T-cell (primary cell): ENCODE measurements around the gene DRC7. TPM values are rescaled to one million over a fixed set of nuclear protein-coding genes. Genes with fewer than 3 reads are reported as not detected.

ENCODE experiments used
- ATAC-seq, 4 experiments: fragments of 200-7000 bp in 3 of 4; fragments of 150-1000 bp in 1 of 4; cut with Tn5 transposase; replicated peaks in 1 of 4; 1 replicate in 3 of 4; 2 replicates in 1 of 4; pipeline ENCODE4 v1.10.0; 2021; ENCODE audit warnings: moderate library complexity in 3 of 4, mild to moderate bottlenecking in 2 of 4, moderate number of reproducible peaks in 1 of 4
- CTCF ChIA-PET, 2 donors: fragments of 300-600 bp; sonication (Branson Sonifier 250); formaldehyde crosslinking; loops; one replicate each; lab custom pipeline; 2022; ENCODE audit warnings: antibody characterized with exemption in 2 of 2; lab: Charles Lee
- POLR2A ChIA-PET, 2 donors: fragments of 300-600 bp; sonication (Branson Sonifier 250); formaldehyde crosslinking; loops; one replicate each; lab custom pipeline; 2022; ENCODE audit warnings: antibody characterized with exemption in 2 of 2; lab: Charles Lee
- DNase-seq, 35 experiments: peaks; one replicate each; pipeline versions ENCODE4 v3.0.0 to v3.0.0-alpha.2; 2013 to 2023
- H3K27ac ChIP-seq: one replicate; pipeline ENCODE4 v1.5.1; 2013; ENCODE audit warnings: low read length
- H3K27me3 ChIP-seq, 2 experiments: replicated peaks in 1 of 2; 1 replicate in 1 of 2; 2 replicates in 1 of 2; pipeline versions ENCODE4 v1.6.1 to v1.7.0; 2013; ENCODE audit warnings: low read length in 1 of 2, mixed read lengths in 1 of 2; ENCODE audit not compliant: control insufficient read depth in 2 of 2, insufficient read depth in 2 of 2; ENCODE audit errors: extremely low read depth in 1 of 2
- H3K36me3 ChIP-seq, 2 donors: 1 replicate in 1 of 2; 2 replicates in 1 of 2; pipeline versions ENCODE4 v1.6.1 to v1.7.0; 2013; ENCODE audit warnings: low read length in 1 of 2; ENCODE audit not compliant: control insufficient read depth in 2 of 2, insufficient read depth in 1 of 2; ENCODE audit errors: extremely low read depth in 1 of 2
- H3K4me1 ChIP-seq, 2 experiments: 1 replicate in 1 of 2; 2 replicates in 1 of 2; pipeline versions ENCODE4 v1.6.1 to v1.7.0; 2013; ENCODE audit warnings: low read length in 2 of 2, mixed read lengths in 1 of 2; ENCODE audit not compliant: insufficient read depth in 2 of 2, control insufficient read depth in 1 of 2; ENCODE audit errors: extremely low read depth in 1 of 2
- H3K4me3 ChIP-seq, 2 donors: 1 replicate in 1 of 2; 2 replicates in 1 of 2; pipeline versions ENCODE4 v1.5.1 to v1.7.0; 2013; ENCODE audit warnings: mild to moderate bottlenecking in 2 of 2, low read length in 1 of 2, moderate library complexity in 1 of 2; ENCODE audit not compliant: control insufficient read depth in 1 of 2; ENCODE audit errors: extremely low read depth in 1 of 2
- H3K9me3 ChIP-seq: 2 replicates; pipeline ENCODE4 v1.7.0; 2013
- H3K27ac Mint-ChIP-seq, 2 donors: one replicate each; pipeline ENCODE4 v1.8.0; 2020 to 2021; ENCODE audit warnings: mild to moderate bottlenecking in 2 of 2, mixed read lengths in 2 of 2
- H3K27me3 Mint-ChIP-seq, 2 donors: one replicate each; pipeline ENCODE4 v1.8.0; 2021 to 2022; ENCODE audit warnings: mixed read lengths in 2 of 2
- H3K36me3 Mint-ChIP-seq: one replicate; pipeline ENCODE4 v1.8.0; 2021; ENCODE audit warnings: mixed read lengths
- H3K4me1 Mint-ChIP-seq, 3 donors: one replicate each; pipeline ENCODE4 v1.8.0; 2020 to 2022; ENCODE audit warnings: mixed read lengths in 3 of 3, mild to moderate bottlenecking in 1 of 3
- H3K4me3 Mint-ChIP-seq, 3 donors: one replicate each; pipeline ENCODE4 v1.8.0; 2020 to 2022; ENCODE audit warnings: mild to moderate bottlenecking in 3 of 3, mixed read lengths in 3 of 3, moderate library complexity in 3 of 3
- H3K9me3 Mint-ChIP-seq, 3 donors: one replicate each; pipeline ENCODE4 v1.8.0; 2020 to 2022; ENCODE audit warnings: mixed read lengths in 3 of 3
- WGBS: methylation state at CpG from one replicate; pipeline ENCODE4 v1.1.5; 2013; ENCODE audit warnings: missing lambda C conversion rate; ENCODE audit not compliant: insufficient coverage; 5-methylcytosine and 5-hydroxymethylcytosine counted together
- total RNA-seq, 35 experiments: library from RNA in 6 of 35; stranded (reverse) in 6 of 35; fragments of 120-200 nt in 1 of 35; gene quantifications; one replicate each; pipeline versions ENCODE4 v1.2.1 to v1.2.4 and lab custom pipeline; 2013 to 2026

DRC7 gene
- total RNA-seq, 5 donors from 2014 or later (not counting 1 experiment from before 2014, with no cell fraction given): not detected

DNA sequence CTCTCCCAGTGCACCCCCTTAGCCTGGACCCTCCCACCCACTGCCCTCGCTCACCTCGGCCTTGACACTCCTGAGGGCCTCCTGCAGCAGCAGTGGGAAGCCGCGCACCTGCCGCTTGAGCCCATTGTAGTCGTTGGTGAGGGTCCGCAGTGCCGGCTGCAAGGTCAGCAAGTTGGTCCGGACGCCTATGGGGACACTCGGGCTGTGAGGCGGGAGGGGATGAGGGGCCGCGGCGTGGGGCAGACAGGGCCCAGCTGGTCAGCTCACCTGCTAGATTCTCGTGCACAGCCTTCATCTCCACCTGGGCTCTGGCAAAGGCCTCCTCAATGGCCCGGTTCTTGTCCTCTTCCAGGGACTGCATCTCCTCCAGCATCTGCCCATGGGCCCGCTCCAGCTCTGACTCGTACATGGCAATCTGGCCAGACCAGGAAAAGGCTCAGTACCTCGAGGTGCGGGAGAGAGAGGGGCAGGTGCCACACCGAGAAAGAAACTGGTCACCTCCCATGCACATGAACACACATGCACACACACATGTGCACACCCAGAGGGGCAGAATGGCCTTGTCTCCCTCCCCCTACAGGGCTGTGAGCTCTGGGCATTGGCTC is 75.0 kb downstream of the DRC7 start:
- POLR2A ChIA-PET: no interaction called here

DNA sequence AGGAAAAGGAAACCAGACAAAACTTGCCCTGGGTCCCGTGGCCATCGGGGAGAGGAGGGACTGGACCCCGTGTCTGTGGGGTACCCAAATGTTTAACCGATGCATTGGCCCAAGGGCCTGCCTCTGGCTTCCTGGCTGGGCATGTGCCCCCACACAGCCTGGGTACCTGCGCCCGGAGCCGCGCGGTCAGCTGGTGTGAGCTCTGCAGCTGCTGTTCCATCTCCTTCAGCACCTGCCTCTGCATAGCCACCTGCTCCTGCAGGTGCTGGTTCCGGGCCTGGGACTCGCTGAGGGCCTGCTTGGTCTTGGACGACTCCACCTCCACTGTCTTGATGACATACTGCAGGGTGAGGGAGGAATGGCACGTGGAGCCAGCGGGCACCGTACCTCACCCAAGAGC is 75.8 kb downstream of the DRC7 start:
- Histone ChIP-seq H3K4me1 (no peaks in the 10 kb centered on the region), H3K9me3 (no peaks in the 10 kb centered on the region), H3K27me3 (peaks cover 0 to 3% of the 10 kb centered on the region in 2 experiments), H3K36me3 (no peaks in the 10 kb centered on the region), H3K27ac (no peak overlapping the region), H3K4me3 (no peak overlapping the region)
- Mint-ChIP-seq H3K9me3 (no peaks in the 10 kb centered on the region), H3K27ac (no peak overlapping the region), H3K4me3 (no peak overlapping the region), H3K4me1 (no peaks in the 10 kb centered on the region), H3K36me3 (no peaks in the 10 kb centered on the region), H3K27me3 (no peaks in the 10 kb centered on the region)
- 90% methylated on average over 12 of the region's 15 CpGs for WGBS
- ATAC-seq (no peak), DNase-seq (no peak)
- ChIA-PET CTCF (no interaction called here), POLR2A (no interaction called here)

More for the DNA sequence above, 75.0 kb downstream of the DRC7 start:
- H3K36me3 ChIP-seq: no peaks in the 10 kb centered on the region
- no peaks in the 10 kb centered on the region for H3K4me1 Mint-ChIP-seq
- no peak overlapping the region for H3K27ac ChIP-seq
- no peak overlapping the region for H3K4me3 ChIP-seq
- peaks cover 0 to 2% of the 10 kb centered on the region in 2 experiments for H3K27me3 ChIP-seq
- WGBS: 91% methylated on average over 17 of the region's 22 CpGs
- H3K27me3 Mint-ChIP-seq: no peaks in the 10 kb centered on the region
- H3K4me1 ChIP-seq: no peaks in the 10 kb centered on the region
- no peak for ATAC-seq
- DNase-seq: no peak
- H3K9me3 ChIP-seq: no peaks in the 10 kb centered on the region
- H3K4me3 Mint-ChIP-seq: no peak overlapping the region
- no peaks in the 10 kb centered on the region for H3K9me3 Mint-ChIP-seq
- no peak overlapping the region for H3K27ac Mint-ChIP-seq
- no peaks in the 10 kb centered on the region for H3K36me3 Mint-ChIP-seq
- CTCF ChIA-PET: no interaction called here

DNA sequence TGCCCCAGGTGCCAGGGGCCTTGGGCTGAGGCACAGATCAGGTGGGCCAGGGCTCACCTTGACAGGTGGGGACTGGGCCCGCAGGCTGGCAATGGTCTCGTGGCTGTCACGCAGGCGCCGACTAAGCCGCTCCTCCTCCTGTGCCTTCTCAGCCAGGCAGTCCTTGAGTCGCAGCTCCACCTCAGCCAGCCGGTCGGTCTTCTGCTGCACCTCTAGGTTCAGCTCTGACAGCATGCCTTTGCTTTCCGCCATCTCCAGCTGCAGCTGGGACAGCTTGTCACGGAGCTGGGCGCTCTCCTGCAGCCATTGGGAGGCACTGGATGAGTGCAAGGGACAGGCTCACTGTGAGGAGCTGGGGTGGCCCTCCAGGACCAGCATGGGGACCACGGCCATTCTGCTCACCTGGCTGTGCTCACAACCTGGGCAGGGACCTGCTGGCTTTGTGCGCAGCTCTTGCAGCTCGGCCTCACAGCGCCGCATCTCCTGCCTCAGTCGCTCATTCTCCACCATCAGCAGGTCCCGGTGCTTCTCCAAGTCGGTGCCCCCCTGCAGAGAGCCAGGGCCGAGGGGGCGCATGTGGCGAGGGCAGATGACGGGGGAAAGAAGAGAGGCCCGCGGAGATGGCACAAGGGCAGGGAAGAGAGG is 76.7 kb downstream of the DRC7 start:
- no peaks in the 10 kb centered on the region for H3K9me3 ChIP-seq
- ATAC-seq (no peak), DNase-seq (no peak)
- H3K4me1 ChIP-seq: no peaks in the 10 kb centered on the region
- no peak overlapping the region for H3K27ac ChIP-seq
- Mint-ChIP-seq H3K27ac (no peak overlapping the region), H3K36me3 (no peaks in the 10 kb centered on the region), H3K4me1 (no peaks in the 10 kb centered on the region), H3K9me3 (no peaks in the 10 kb centered on the region), H3K4me3 (no peak overlapping the region), H3K27me3 (no peaks in the 10 kb centered on the region)
- 89% methylated on average over 20 of the region's 26 CpGs for WGBS
- peaks cover 0 to 7% of the 10 kb centered on the region in 2 experiments for H3K27me3 ChIP-seq
- no peak overlapping the region for H3K4me3 ChIP-seq
- no peaks in the 10 kb centered on the region for H3K36me3 ChIP-seq
- POLR2A ChIA-PET: no interaction called here
- CTCF ChIA-PET: no interaction called here

DNA sequence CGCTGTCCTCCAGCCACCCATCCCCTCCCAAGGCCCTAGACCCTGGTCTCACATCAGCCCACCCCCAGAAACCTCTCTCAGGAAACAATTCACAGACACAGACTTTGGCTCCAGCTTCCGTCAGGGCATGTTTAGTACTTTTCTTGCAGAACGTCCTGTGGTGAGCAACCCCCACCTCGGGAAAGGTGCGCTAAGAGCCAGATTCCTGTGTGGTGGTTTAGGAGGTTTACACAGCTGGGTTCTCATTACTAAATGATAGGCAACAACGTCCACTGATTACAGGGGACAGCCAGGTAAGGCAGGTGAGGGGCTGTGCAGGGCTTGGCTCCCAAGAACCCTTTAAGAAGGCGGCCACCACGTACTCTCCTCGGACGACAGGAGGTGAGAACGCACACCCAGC is 78.4 kb downstream of the DRC7 start:
- Mint-ChIP-seq H3K27ac (no peak overlapping the region), H3K9me3 (no peaks in the 10 kb centered on the region), H3K4me3 (no peak overlapping the region), H3K27me3 (no peaks in the 10 kb centered on the region), H3K36me3 (no peaks in the 10 kb centered on the region), H3K4me1 (no peaks in the 10 kb centered on the region)
- H3K27me3 ChIP-seq: peaks cover 0 to 7% of the 10 kb centered on the region in 2 experiments
- no peaks in the 10 kb centered on the region for H3K4me1 ChIP-seq
- DNase-seq: no peak
- 77% methylated on average over 9 of the region's 11 CpGs for WGBS
- POLR2A ChIA-PET: no interaction called here
- H3K9me3 ChIP-seq: no peaks in the 10 kb centered on the region
- no peak overlapping the region for H3K4me3 ChIP-seq
- no peaks in the 10 kb centered on the region for H3K36me3 ChIP-seq
- H3K27ac ChIP-seq: no peak overlapping the region
- CTCF ChIA-PET: no interaction called here
- ATAC-seq: no peak

DNA sequence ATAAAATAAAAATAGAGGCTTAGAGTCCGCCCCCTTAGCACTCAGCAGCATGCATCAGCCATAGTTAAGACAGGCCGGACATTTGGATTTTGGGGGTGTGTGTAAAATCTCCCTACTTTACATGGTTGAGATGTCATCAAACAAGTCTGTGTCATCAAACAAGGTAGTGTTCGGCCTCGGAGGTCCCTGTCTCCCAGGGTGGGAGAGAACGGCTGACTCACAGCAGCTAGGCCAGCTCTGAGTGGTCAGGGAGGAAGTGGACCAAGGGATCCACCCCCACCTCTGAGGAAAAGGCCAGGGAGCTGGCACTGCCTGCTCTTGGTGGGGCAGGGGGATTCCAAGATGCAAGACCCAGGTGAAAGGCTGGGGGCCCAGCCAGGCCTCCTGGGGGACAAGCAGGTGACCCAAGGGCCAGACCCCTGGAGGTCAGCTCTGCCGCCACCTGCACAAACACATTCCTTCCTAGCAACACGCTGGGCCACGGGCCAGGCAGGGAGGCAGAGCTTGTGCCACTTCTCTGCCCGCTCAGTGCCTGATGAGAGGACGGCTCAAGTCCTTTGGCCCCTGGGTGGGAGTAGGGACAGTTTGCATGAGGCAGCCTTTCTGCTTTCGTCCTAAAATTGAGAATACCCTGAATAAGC is 79.2 kb downstream of the DRC7 start:
- Mint-ChIP-seq H3K36me3 (no peaks in the 10 kb centered on the region), H3K9me3 (no peaks in the 10 kb centered on the region), H3K27ac (no peak overlapping the region), H3K4me3 (no peak overlapping the region), H3K27me3 (no peaks in the 10 kb centered on the region), H3K4me1 (no peaks in the 10 kb centered on the region)
- Histone ChIP-seq H3K9me3 (no peaks in the 10 kb centered on the region), H3K27me3 (peaks cover 0 to 7% of the 10 kb centered on the region in 2 experiments), H3K27ac (no peak overlapping the region), H3K4me1 (no peaks in the 10 kb centered on the region), H3K4me3 (no peak overlapping the region), H3K36me3 (no peaks in the 10 kb centered on the region)
- ATAC-seq (no peak), DNase-seq (no peak)
- POLR2A ChIA-PET: no interaction called here
- CTCF ChIA-PET: no interaction called here
- WGBS: 83% methylated on average over 3 of the region's 11 CpGs

DNA sequence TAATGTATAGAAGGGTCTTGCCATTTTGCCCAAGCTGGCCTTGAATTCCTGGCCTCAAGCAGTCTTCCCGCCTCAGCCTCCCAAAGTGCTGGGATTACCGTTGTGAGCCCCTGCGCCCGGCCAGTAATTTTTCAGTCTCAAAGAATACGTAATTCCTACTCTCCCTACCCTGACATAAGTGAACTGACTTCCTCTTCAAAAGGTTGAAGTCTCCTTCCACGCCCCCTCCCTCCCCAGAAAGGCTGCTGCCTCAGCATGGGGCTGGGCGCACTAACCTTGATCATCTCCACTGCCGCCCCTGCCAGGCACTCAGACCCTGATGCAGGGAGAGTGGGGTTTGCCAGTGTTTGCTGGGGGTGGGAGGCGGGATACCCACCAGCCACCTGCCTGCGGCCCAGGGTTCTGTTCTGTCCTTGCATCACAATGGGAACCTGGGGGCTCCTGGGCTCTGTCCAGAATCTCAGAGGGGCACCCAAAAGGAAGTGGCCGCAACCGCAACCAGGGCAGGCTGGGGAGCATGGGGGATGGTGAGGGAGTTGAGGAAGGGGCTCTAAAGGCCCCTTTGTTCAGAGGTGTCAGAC is 80.2 kb downstream of the DRC7 start:
- Mint-ChIP-seq H3K27ac (no peak overlapping the region), H3K9me3 (no peaks in the 10 kb centered on the region), H3K4me1 (no peaks in the 10 kb centered on the region), H3K36me3 (no peaks in the 10 kb centered on the region), H3K27me3 (no peaks in the 10 kb centered on the region), H3K4me3 (no peak overlapping the region)
- no peaks in the 10 kb centered on the region for H3K36me3 ChIP-seq
- POLR2A ChIA-PET: no interaction called here
- H3K27ac ChIP-seq: no peak overlapping the region
- no peak overlapping the region for H3K4me3 ChIP-seq
- no peak for DNase-seq
- no peaks in the 10 kb centered on the region for H3K9me3 ChIP-seq
- no peaks in the 10 kb centered on the region for H3K4me1 ChIP-seq
- CTCF ChIA-PET: no interaction called here
- ATAC-seq: no peak
- WGBS: 91% methylated on average over 9 of the region's 12 CpGs
- H3K27me3 ChIP-seq: peaks cover 0 to 7% of the 10 kb centered on the region in 2 experiments
